ENCODE data around the gene CTNND2.

Gene CTNND2

GRCh38 chr5:11230890-11231289, 673.4 kb downstream of the CTNND2 start:
- no peak for DNase-seq

GRCh38 chr5:11227064-11227463, 677.2 kb downstream of the CTNND2 start:
- DNase-seq: no peak

GRCh38 chr5:11224436-11225187, 679.6 kb downstream of the CTNND2 start:
- DNase-seq: peak; percentile 23 to 68 (median 58)

GRCh38 chr5:11222169-11222568, 682.1 kb downstream of the CTNND2 start:
- DNase-seq: no peak

GRCh38 chr5:11214864-11215644, 689.2 kb downstream of the CTNND2 start:
- DNase-seq: no peak

- DNase-seq: peak in 1 of 4 experiments; percentile 6
Measured at GRCh38 chr5:11212706-11213105, 691.5 kb downstream of the CTNND2 start.

GRCh38 chr5:11197726-11198125, 706.5 kb downstream of the CTNND2 start:
- DNase-seq: no peak

- DNase-seq: no peak
Measured at GRCh38 chr5:11191673-11192072, 712.6 kb downstream of the CTNND2 start.

- DNase-seq: peak; percentile 39 to 65 (median 58)
Measured at GRCh38 chr5:11182441-11183080, 721.7 kb downstream of the CTNND2 start.

- DNase-seq: no peak
Measured at GRCh38 chr5:11181940-11182339, 722.3 kb downstream of the CTNND2 start.

GRCh38 chr5:11180890-11181289, 723.4 kb downstream of the CTNND2 start:
- no peak for DNase-seq

- peak in 2 of 4 experiments; percentile 21 to 26 for DNase-seq
Measured at GRCh38 chr5:11177999-11178711, 726.1 kb downstream of the CTNND2 start.

GRCh38 chr5:11174591-11174990, 729.7 kb downstream of the CTNND2 start:
- DNase-seq: no peak

- no peak for DNase-seq
Measured at GRCh38 chr5:11172484-11172883, 731.8 kb downstream of the CTNND2 start.

GRCh38 chr5:11171236-11171635, 733.0 kb downstream of the CTNND2 start:
- no peak for DNase-seq

GRCh38 chr5:11166923-11167322, 737.3 kb downstream of the CTNND2 start:
- peak; percentile 40 to 69 (median 64) for DNase-seq

- DNase-seq: no peak
Measured at GRCh38 chr5:11164531-11165294, 739.5 kb downstream of the CTNND2 start.

- no peak for DNase-seq
Measured at GRCh38 chr5:11157132-11157531, 747.1 kb downstream of the CTNND2 start.

GRCh38 chr5:11153670-11154382, 750.4 kb downstream of the CTNND2 start:
- DNase-seq: no peak

- no peak for DNase-seq
Measured at GRCh38 chr5:11152368-11152767, 751.9 kb downstream of the CTNND2 start.

- no peak for DNase-seq
Measured at GRCh38 chr5:11150976-11151375, 753.3 kb downstream of the CTNND2 start.
